GM12892 (cell line): ENCODE data around the gene MRPL20.

Experiments used
- POLR2A ChIP-seq: IDR thresholded peaks from 2 replicates; pipeline ENCODE4 v1.6.1; 2011; ENCODE audit warnings: low read depth, low read length, control low read depth
- POLR2AphosphoS5 ChIP-seq: IDR thresholded peaks from 2 replicates; pipeline ENCODE4 v1.6.1; 2011; ENCODE audit warnings: low read depth, low read length, control low read depth
- TAF1 ChIP-seq: IDR thresholded peaks from 2 replicates; pipeline ENCODE4 v1.6.1; 2011; ENCODE audit warnings: low read depth, mild to moderate bottlenecking, control low read depth, low read length, borderline replicate concordance

DNA sequence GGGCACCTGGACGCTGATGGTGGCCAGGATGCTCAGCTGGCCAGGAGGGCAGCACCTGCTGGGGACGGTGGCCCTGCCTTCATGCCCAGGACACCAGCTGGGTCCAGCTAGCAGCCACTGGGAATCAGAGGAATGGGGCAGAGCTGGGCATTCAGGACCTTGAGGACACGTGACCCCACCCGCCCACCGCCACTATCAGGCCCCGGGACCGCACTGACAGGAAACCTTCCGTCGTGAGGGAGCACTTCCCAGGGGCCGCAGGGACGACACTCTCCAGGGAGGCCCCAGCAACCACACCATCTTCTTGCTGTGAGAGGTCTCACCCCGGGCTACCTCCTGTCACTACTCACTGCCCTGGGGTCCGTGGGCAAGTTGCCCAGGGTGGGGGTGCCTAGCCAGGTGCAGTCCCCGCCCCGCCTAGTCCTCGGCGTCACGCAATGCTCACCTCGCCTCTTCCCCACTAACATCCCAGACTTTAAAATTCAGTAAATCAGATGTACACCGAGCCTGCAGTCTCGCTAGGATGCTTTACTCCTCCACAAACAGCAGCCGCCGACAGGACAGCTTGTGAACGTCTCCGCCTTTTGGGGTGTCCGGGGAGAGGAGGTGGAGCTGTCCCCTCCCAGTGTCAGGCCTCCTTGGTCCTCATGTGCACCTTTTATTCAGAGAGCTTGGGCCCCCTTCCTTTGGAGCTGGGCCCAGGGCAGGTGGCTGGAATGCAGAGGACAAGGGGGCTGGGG is 33.3 kb upstream of the MRPL20 start:
- TF ChIP-seq POLR2A (no peak), POLR2AphosphoS5 (no peak), TAF1 (no peak)
